HepG2 (cell line): ENCODE data around the gene METRN. TPM values are rescaled to one million over a fixed set of nuclear protein-coding genes. Genes with fewer than 3 reads are reported as not detected.

Experiments
- AKAP8 ChIP-seq: sonication (generic); formaldehyde crosslinking; IDR thresholded peaks from 2 replicates; pipeline ENCODE4 v1.5.1; 2020; ENCODE audit warnings: mild to moderate bottlenecking, missing genetic modification reagents
- ATF7-NPFF ChIP-seq: sonication (generic); formaldehyde crosslinking; IDR thresholded peaks from 2 replicates; pipeline ENCODE4 v1.8.1; 2023; ENCODE audit warnings: mild to moderate bottlenecking, low read depth, missing genetic modification reagents, moderate library complexity
- ETV6 ChIP-seq: sonication (generic); formaldehyde crosslinking; conservative IDR thresholded peaks from 2 replicates; pipeline ENCODE4 v1.4.0; 2020; ENCODE audit warnings: missing genetic modification reagents
- FOXK2 ChIP-seq: fragments of 450-650 bp; IDR thresholded peaks from 2 replicates; pipeline ENCODE4 v1.6.1; 2016
- GMEB1 ChIP-seq: sonication (generic); formaldehyde crosslinking; IDR thresholded peaks from 2 replicates; pipeline ENCODE4 v1.5.1; 2020; ENCODE audit warnings: missing genetic modification reagents, mild to moderate bottlenecking, borderline replicate concordance
- IKZF4 ChIP-seq: sonication (generic); formaldehyde crosslinking; IDR thresholded peaks from 2 replicates; pipeline ENCODE4 v1.5.1; 2020; ENCODE audit warnings: borderline replicate concordance, mild to moderate bottlenecking, low read depth, missing genetic modification reagents; ENCODE audit errors: not compliant biosample characterization
- NPAS2 ChIP-seq: sonication (generic); formaldehyde crosslinking; IDR thresholded peaks from 2 replicates; pipeline ENCODE4 v1.8.0; 2022; ENCODE audit warnings: mild to moderate bottlenecking, missing genetic modification reagents, borderline replicate concordance
- PBX3 ChIP-seq: sonication (generic); formaldehyde crosslinking; IDR thresholded peaks from 2 replicates; pipeline ENCODE4 v1.8.1; 2023; ENCODE audit warnings: missing genetic modification reagents, inconsistent platforms, borderline replicate concordance
- SIN3A ChIP-seq: IDR thresholded peaks from 2 replicates; pipeline ENCODE4 v1.6.1; 2011; ENCODE audit warnings: low read depth, mild to moderate bottlenecking, control low read depth, low read length, borderline replicate concordance
- SPEN ChIP-seq: sonication (generic); formaldehyde crosslinking; IDR thresholded peaks from 2 replicates; pipeline ENCODE4 v1.5.1; 2020; ENCODE audit warnings: low read depth, mild to moderate bottlenecking, missing genetic modification reagents
- TBX2 ChIP-seq: sonication (generic); formaldehyde crosslinking; IDR thresholded peaks from 2 replicates; pipeline ENCODE4 v1.5.0; 2020; ENCODE audit warnings: missing genetic modification reagents, mild to moderate bottlenecking, borderline replicate concordance
- TCF12 ChIP-seq, 2 experiments: fragments of 450-650 bp in 1 of 2; sonication (generic) in 1 of 2; formaldehyde crosslinking in 1 of 2; IDR thresholded peaks; 2 replicates each; pipeline versions ENCODE4 v1.6.1 to v1.8.0; 2017 to 2022; ENCODE audit warnings: antibody characterized with exemption in 1 of 2, mild to moderate bottlenecking in 1 of 2, missing genetic modification reagents in 1 of 2, moderate library complexity in 1 of 2
- ZNF414 ChIP-seq: sonication (generic); formaldehyde crosslinking; IDR thresholded peaks from 2 replicates; pipeline ENCODE4 v1.5.0; 2020; ENCODE audit warnings: missing genetic modification reagents
- ZNF691 ChIP-seq: sonication (generic); formaldehyde crosslinking; IDR thresholded peaks from 2 replicates; pipeline ENCODE4 v1.4.0; 2020; ENCODE audit warnings: missing genetic modification reagents, low read depth, mild to moderate bottlenecking, borderline replicate concordance
- ZNF768 ChIP-seq: sonication (generic); formaldehyde crosslinking; IDR thresholded peaks from 2 replicates; pipeline ENCODE4 v1.4.0; 2020; ENCODE audit warnings: missing genetic modification reagents
- ZNF776 ChIP-seq: sonication (generic); formaldehyde crosslinking; IDR thresholded peaks from 2 replicates; pipeline ENCODE4 v1.4.0; 2020; ENCODE audit warnings: mild to moderate bottlenecking, missing genetic modification reagents
- ZNF782 ChIP-seq: sonication (generic); formaldehyde crosslinking; IDR thresholded peaks from 2 replicates; pipeline ENCODE4 v1.4.0; 2020; ENCODE audit warnings: missing genetic modification reagents, mild to moderate bottlenecking, borderline replicate concordance
- polyA plus RNA-seq, 8 experiments: library from polyadenylated mRNA; depleted of rRNA in 3 of 8; stranded (reverse) in 7 of 8; unstranded in 1 of 8; fragments of >200 nt; fragmentation: Illumina TruSeq in 4 of 8; extraction: Trizol in 4 of 8; gene quantifications; 2 replicates each; pipeline versions ENCODE4 v1.2.1 to v1.2.3, GENCODE V29; 2011 to 2016; ENCODE audit warnings: low read depth in 4 of 8, missing spikeins in 1 of 8, mixed read lengths in 1 of 8; ENCODE audit not compliant: insufficient read depth in 1 of 8
- total RNA-seq, 5 experiments: library from RNA; depleted of rRNA; stranded (reverse); fragments of >200 nt; fragmentation: Illumina TruSeq; extraction: Trizol; gene quantifications; 2 replicates each; pipeline ENCODE4 v1.2.3, GENCODE V29; 2016; ENCODE audit warnings: low read depth in 1 of 5
- TF ChIP-seq, protein P1 (sequence below): conservative IDR thresholded peaks from 2 replicates; pipeline ENCODE4 v1.6.1; 2018; ENCODE audit warnings: missing genetic modification reagents

The METRN gene
- total and polyA plus RNA-seq, 2 of the 13 experiments (the other 11 are each of a cell fraction or from before 2014, with no cell fraction given) = 25.5 to 46.1 TPM

DNA sequence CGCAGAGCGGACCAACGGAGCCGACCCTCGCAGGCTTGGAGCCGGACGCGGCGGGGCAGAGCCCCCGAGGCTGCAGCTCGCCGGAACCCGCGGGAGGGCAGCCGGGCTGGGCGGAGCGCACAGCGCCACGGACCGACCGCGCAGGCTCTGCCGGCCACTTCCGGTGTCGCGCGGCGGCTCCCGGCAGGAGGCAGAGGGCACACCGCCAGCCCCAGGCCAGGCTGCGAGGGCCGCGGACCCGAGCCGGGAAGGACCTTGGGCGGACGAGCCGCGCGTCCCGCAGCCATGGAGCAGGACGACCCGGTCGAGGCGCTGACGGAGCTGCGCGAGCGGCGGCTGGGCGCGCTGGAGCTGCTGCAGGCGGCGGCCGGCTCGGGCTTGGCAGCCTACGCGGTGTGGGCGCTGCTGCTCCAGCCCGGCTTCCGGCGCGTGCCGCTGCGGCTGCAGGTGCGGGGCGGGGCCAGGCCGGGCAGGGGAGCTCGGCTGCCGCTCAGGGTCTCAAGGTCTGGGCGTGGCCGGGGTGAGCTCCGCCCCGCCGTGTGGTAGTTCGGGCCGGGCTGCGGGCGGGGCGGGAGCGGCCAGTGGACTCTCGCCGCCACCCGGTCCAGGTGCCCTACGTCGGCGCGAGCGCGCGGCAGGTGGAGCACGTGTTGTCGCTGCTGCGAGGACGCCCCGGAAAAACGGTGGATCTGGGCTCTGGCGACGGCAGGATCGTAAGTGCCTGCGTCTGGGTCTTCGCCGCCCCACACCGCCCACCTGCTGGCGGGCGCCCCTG, 6.3 kb downstream of the METRN start, which contains the start of gene ANTKMT (continued):
- TF ChIP-seq SPEN (CRISPR knock-in tag) (peak; percentile 84), SIN3A (peak; percentile 76; the same call in 1 of the 2 replicates), ZNF782 (CRISPR knock-in tag) (peak; percentile 31; the same call in 1 of the 2 replicates), AKAP8 (CRISPR knock-in tag) (peak; percentile 94), ZNF691 (CRISPR knock-in tag) (peak; percentile 73), GMEB1 (CRISPR knock-in tag) (peak; percentile 54), NPAS2 (CRISPR knock-in tag) (no peak), ETV6 (CRISPR knock-in tag) (peak; percentile 74; the same call in 1 of the 2 replicates), ZNF776 (CRISPR knock-in tag) (peak; percentile 78; the same call in 1 of the 2 replicates), TBX2 (CRISPR knock-in tag) (peak; percentile 75; the same call in 1 of the 2 replicates), FOXK2 (no peak), TCF12 (IDR thresholded peaks at IDR 0.05) (no peak), TCF12 (CRISPR knock-in tag; IDR thresholded peaks at IDR 0.05) (0 out of 2 replicates have a peak, but pooled peaks have one; percentile 7), PBX3 (CRISPR knock-in tag) (no peak), IKZF4 (peak; percentile 77), ZNF414 (CRISPR knock-in tag) (no peak), ATF7-NPFF (CRISPR knock-in tag) (peak; percentile 65; the same call in 1 of the 2 replicates), ZNF768 (CRISPR knock-in tag) (peak; percentile 52; the same call in 1 of the 2 replicates)
- TF ChIP-seq, protein P1, sequence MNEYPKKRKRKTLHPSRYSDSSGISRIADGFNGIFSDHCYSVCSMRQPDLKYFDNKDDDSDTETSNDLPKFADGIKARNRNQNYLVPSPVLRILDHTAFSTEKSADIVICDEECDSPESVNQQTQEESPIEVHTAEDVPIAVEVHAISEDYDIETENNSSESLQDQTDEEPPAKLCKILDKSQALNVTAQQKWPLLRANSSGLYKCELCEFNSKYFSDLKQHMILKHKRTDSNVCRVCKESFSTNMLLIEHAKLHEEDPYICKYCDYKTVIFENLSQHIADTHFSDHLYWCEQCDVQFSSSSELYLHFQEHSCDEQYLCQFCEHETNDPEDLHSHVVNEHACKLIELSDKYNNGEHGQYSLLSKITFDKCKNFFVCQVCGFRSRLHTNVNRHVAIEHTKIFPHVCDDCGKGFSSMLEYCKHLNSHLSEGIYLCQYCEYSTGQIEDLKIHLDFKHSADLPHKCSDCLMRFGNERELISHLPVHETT = peak; percentile 74
